Activated naive CD4-positive, alpha-beta T cell treated with anti-CD3 and anti-CD28 coated beads, Interleukin-2, amount 50 U/mL, for 72 hours (primary cell): ENCODE results near the gene SRMS. TPM values are rescaled to one million over a fixed set of nuclear protein-coding genes. Genes with fewer than 3 reads are reported as not detected.

Experiments
- total RNA-seq, 2 donors: library from RNA; stranded (reverse); gene quantifications; one replicate each; pipeline ENCODE4 v1.2.3, GENCODE V29; 2022

SRMS gene
- total RNA-seq, 2 donors from 2014 or later: not detected

Other genes with a start within 250 kb of the SRMS start
- not detected for gene CHRNA4, start 186.4 kb downstream of the SRMS start, total RNA-seq
- gene KCNQ2, start 75.1 kb downstream of the SRMS start, total RNA-seq: under 1 TPM in 1 of 2 donors, not detected in 1; 0.33 TPM
- 1 to 10 TPM in 1 of 2 donors, under 1 TPM in 1; 0.14 to 3.1 TPM for gene EEF1A2, start 48.7 kb downstream of the SRMS start, total RNA-seq
- 100 to 1,000 TPM in 1 of 2 donors, 10 to 100 TPM in 1; 60.7 to 117 TPM for gene PPDPF, start 27.0 kb downstream of the SRMS start, total RNA-seq
- gene PTK6, start 10.4 kb downstream of the SRMS start, total RNA-seq: under 1 TPM; 0.54 to 0.57 TPM
- gene FNDC11, start 6.4 kb upstream of the SRMS start, total RNA-seq: under 1 TPM in 1 of 2 donors, not detected in 1; 0.10 TPM
- gene HELZ2, start 26.5 kb upstream of the SRMS start, total RNA-seq: 10 to 100 TPM in 1 of 2 donors, 1 to 10 TPM in 1; 3.1 to 28.8 TPM
- 10 to 100 TPM; 11.3 to 24.0 TPM for gene GMEB2, start 79.4 kb upstream of the SRMS start, total RNA-seq
- 10 to 100 TPM; 13.8 to 19.5 TPM for gene STMN3, start 105.7 kb upstream of the SRMS start, total RNA-seq
- gene RTEL1, start 110.6 kb upstream of the SRMS start, total RNA-seq: 10 to 100 TPM; 45.7 to 51.4 TPM
- gene TNFRSF6B, start 148.9 kb upstream of the SRMS start, total RNA-seq: not detected
- gene ARFRP1, start 160.2 kb upstream of the SRMS start, total RNA-seq: 10 to 100 TPM; 36.1 to 53.4 TPM
- gene ZGPAT, start 160.3 kb upstream of the SRMS start, total RNA-seq: 10 to 100 TPM; 12.5 to 24.0 TPM
- 10 to 100 TPM in 1 of 2 donors, 1 to 10 TPM in 1; 6.3 to 18.2 TPM for gene LIME1, start 188.9 kb upstream of the SRMS start, total RNA-seq
- gene SLC2A4RG, start 192.0 kb upstream of the SRMS start, total RNA-seq: 10 to 100 TPM; 24.7 to 37.2 TPM